ENCODE data around the gene CDC25C.
A peak's percentile ranks its signal among the peaks of the same experiment; 100 is the strongest.
"Not testable (repeated sequence)": the region's sequence is repeated elsewhere in the genome, so short reads cannot be mapped to it uniquely, and the experiment has no call there.

CDC25C gene

GRCh38 chr5:138334867-138335447 is 3.4 kb upstream of the CDC25C start:
- Histone ChIP-seq H3K4me2 (no peak overlapping the region), H3K36me3 (peaks cover 0 to 2% (median 0%) of the 10 kb centered on the region in 11 experiments; a peak in 4 of 22 replicates), H3K4me1 (peaks cover 28 to 47% (median 40%) of the 10 kb centered on the region in 10 experiments), H3K9ac (no peak overlapping the region), H3K27ac (no peak overlapping the region), H3K27me3 (no peaks in the 10 kb centered on the region), H3K4me3 (no peak overlapping the region), H4K20me1 (peaks cover 4 to 16% (median 13%) of the 10 kb centered on the region in 11 experiments; a peak in 17 of 22 replicates), H3K9me3 (replicated peaks in 1 of 11) (no peaks in the 10 kb centered on the region)
- no peak for TF ChIP-seq Cebpa-rat (IDR thresholded peaks at IDR 0.05)

DNA sequence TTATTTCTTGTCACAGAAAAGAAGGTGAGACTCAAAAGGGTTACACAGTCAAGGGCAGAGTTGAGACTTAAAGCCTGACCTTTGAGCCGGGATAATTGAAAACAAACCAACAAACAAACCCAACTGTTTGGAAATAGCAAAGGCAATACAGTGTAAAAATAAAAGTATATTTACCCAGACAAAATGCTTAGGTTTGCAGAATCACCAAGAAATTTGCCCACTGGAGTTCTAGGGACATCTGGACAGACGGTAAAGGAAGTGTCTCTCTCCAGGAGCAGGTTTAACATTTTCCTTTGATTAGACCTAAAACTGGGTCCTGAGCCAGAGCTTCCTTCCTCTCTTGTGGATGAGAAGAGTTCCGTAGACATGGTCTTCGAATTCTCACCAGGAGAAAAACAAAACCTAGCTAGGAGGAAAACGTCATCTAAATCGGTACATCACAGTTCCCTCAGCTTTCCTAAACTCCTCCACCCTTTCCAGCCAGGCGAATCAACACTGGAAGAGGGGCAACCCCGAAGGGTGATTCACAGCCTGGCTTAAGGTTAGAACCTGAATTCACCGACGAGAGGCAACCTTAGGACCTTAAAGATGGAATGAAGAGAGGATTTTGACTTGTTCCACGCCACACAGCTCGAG is 673 bp downstream of the CDC25C start:
- H3K36me3 ChIP-seq: peaks cover 0 to 32% (median 15%) of the 10 kb centered on the region in 11 experiments; a peak in 17 of 22 replicates
- H4K20me1 ChIP-seq: no peaks in the 10 kb centered on the region
- peak overlapping the region; percentile 56 to 93 (median 83); a peak in 21 of 22 replicates for H3K9ac ChIP-seq
- peak overlapping the region; percentile 81 to 98 (median 92) for H3K4me2 ChIP-seq
- H3K4me1 ChIP-seq: peaks cover 19 to 27% (median 22%) of the 10 kb centered on the region in 10 experiments
- no peaks in the 10 kb centered on the region for H3K9me3 ChIP-seq (replicated peaks in 1 of 11)
- peak overlapping the region in 10 of 11 experiments; percentile 12 to 92 (median 78); a peak in 18 of 22 replicates for H3K27ac ChIP-seq
- TF ChIP-seq Cebpa-rat (IDR thresholded peaks at IDR 0.05): no peak
- no peaks in the 10 kb centered on the region for H3K27me3 ChIP-seq
- peak overlapping the region; percentile 58 to 88 (median 72) for H3K4me3 ChIP-seq

GRCh38 chr5:138318211-138318610 is 13.4 kb downstream of the CDC25C start:
- H3K36me3 ChIP-seq: peaks cover 0 to 68% (median 47%) of the 10 kb centered on the region in 11 experiments; a peak in 20 of 22 replicates
- not testable (repeated sequence) for H3K9ac ChIP-seq; H3K4me3 ChIP-seq; H3K9me3 ChIP-seq (replicated peaks in 1 of 11); H4K20me1 ChIP-seq; H3K27ac ChIP-seq; H3K27me3 ChIP-seq; H3K4me2 ChIP-seq; H3K4me1 ChIP-seq

DNA sequence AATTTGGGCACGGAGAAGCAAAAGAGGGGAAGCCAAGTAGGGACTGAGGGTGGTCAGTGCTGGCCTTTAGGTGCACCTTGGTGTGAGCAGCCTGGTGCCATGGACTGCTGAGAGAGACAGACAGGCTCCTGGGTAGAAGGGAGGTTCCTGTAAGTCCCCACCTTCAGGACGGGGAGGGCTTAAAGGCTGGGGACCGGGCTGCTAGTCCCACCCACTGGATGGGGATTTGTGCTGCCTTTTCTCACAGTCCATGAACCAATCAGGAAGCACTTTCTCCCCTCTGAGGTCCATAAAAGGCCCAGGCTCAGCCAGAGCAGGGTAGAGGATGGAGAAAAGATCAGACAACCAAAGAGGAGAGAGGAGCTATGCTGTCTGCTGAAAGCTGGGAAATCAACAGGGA is 15.2 kb downstream of the CDC25C start:
- no peaks in the 10 kb centered on the region for H4K20me1 ChIP-seq
- no peaks in the 10 kb centered on the region for H3K4me1 ChIP-seq
- no peak for TF ChIP-seq Cebpa-rat (IDR thresholded peaks at IDR 0.05)
- H3K4me3 ChIP-seq: no peak overlapping the region
- peaks cover 0 to 75% (median 62%) of the 10 kb centered on the region in 11 experiments; a peak in 20 of 22 replicates for H3K36me3 ChIP-seq
- no peaks in the 10 kb centered on the region for H3K27me3 ChIP-seq
- H3K4me2 ChIP-seq: no peak overlapping the region
- no peak overlapping the region for H3K9ac ChIP-seq
- no peaks in the 10 kb centered on the region for H3K9me3 ChIP-seq (replicated peaks in 1 of 11)
- no peak overlapping the region for H3K27ac ChIP-seq

DNA sequence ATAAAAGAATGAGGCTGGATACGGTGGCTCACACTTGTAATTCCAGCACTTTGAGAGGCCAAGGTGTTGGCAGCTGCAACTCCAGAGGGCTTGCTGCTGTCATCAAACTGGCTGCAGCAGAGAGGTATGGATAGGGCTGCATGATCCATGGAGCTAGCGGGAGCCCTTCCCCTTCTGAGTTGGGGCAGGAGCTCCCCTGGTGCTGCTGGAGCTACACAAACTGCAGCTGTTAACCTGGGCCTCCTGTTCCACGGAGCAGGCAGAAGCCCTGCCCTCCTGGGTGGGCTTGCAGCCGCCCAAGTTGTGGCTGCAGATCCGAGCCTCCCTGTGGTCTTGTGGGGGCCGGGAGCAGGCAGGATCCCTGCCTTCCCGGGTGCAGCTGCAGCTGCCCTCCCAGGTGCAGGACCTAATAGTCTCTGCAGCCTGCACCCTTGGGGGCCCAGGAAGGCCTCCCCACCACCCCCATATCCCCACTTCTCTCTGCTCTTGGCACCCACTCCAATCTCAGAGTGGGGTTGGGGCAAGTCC is 15.8 kb downstream of the CDC25C start:
- 0 out of 22 replicates have a peak overlapping the region, but pooled peaks of 1 of the 11 experiments have one; percentile 23 for H3K9ac ChIP-seq
- H4K20me1 ChIP-seq: no peaks in the 10 kb centered on the region
- no peak overlapping the region for H3K4me2 ChIP-seq
- no peaks in the 10 kb centered on the region for H3K9me3 ChIP-seq (replicated peaks in 1 of 11)
- peaks cover 0 to 79% (median 65%) of the 10 kb centered on the region in 11 experiments; a peak in 20 of 22 replicates for H3K36me3 ChIP-seq
- H3K4me1 ChIP-seq: no peaks in the 10 kb centered on the region
- H3K27ac ChIP-seq: no peak overlapping the region
- H3K4me3 ChIP-seq: no peak overlapping the region
- no peak for TF ChIP-seq Cebpa-rat (IDR thresholded peaks at IDR 0.05)
- no peaks in the 10 kb centered on the region for H3K27me3 ChIP-seq

DNA sequence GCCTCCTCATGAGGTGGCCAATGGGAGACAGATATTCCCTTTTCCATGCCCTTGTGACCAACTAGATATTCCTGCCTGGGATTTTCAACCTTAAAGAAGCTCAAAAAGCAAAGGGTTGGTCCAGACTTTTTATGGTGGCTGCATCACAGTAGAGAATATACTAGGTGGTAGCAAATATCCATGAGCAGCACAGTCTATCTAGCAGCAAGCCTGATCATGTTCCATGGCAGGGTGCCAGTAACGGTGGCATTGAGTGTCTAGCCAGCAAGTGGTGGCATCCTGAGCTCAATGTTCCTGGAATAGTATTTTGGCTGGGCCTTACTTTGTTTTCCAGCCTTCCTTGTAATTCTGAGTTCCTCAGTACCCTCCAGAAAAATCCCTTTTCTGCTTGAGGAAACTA is 25.8 kb downstream of the CDC25C start:
- H3K9me3 ChIP-seq (replicated peaks in 1 of 11): no peaks in the 10 kb centered on the region
- peaks cover 0 to 56% (median 15%) of the 10 kb centered on the region in 11 experiments; a peak in 9 of 22 replicates for H3K36me3 ChIP-seq
- H3K4me3 ChIP-seq: no peak overlapping the region
- no peak overlapping the region for H3K4me2 ChIP-seq
- H4K20me1 ChIP-seq: no peaks in the 10 kb centered on the region
- H3K9ac ChIP-seq: no peak overlapping the region
- H3K27ac ChIP-seq: no peak overlapping the region
- no peaks in the 10 kb centered on the region for H3K27me3 ChIP-seq
- no peak for TF ChIP-seq Cebpa-rat (IDR thresholded peaks at IDR 0.05)
- no peaks in the 10 kb centered on the region for H3K4me1 ChIP-seq

- Histone ChIP-seq H3K4me3 (no peak overlapping the region), H3K4me2 (no peak overlapping the region), H3K9me3 (replicated peaks in 1 of 11) (no peaks in the 10 kb centered on the region), H3K4me1 (no peaks in the 10 kb centered on the region), H3K27ac (no peak overlapping the region), H3K36me3 (peaks cover 0 to 42% (median 10%) of the 10 kb centered on the region in 11 experiments; a peak in 8 of 22 replicates), H4K20me1 (no peaks in the 10 kb centered on the region; a peak in 1 of 22 replicates), H3K27me3 (no peaks in the 10 kb centered on the region), H3K9ac (no peak overlapping the region)
- TF ChIP-seq Cebpa-rat (IDR thresholded peaks at IDR 0.05): no peak
Observed at GRCh38 chr5:138303372-138303771, 28.2 kb downstream of the CDC25C start.

DNA sequence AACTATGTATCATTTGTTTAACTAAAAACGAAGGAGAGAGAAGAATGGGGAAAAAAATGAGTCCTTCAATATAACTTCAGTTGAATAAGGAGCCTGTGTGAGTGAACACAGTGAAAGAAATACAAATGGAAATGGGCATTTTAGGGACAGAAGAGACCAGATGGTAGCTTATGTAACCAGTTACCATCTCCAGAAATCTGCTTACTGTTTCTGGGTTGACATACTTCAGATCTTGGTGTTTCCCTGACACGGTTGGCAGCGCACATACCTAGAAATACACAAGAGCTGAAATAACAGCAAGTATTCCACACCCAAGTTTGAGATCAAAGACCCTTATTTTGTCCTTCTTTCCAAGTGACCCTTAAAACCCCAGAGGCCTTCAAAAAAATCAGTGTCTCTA is 42.3 kb downstream of the CDC25C start:
- Histone ChIP-seq H3K4me2 (no peak overlapping the region), H3K27ac (no peak overlapping the region), H3K9ac (no peak overlapping the region), H3K36me3 (peaks cover 0 to 90% (median 57%) of the 10 kb centered on the region in 11 experiments; a peak in 20 of 22 replicates), H3K4me3 (no peak overlapping the region), H4K20me1 (no peaks in the 10 kb centered on the region), H3K27me3 (no peaks in the 10 kb centered on the region), H3K9me3 (replicated peaks in 1 of 11) (no peaks in the 10 kb centered on the region), H3K4me1 (peaks cover 0 to 16% (median 6%) of the 10 kb centered on the region in 10 experiments; a peak in 11 of 20 replicates)
- no peak for TF ChIP-seq Cebpa-rat (IDR thresholded peaks at IDR 0.05)

GRCh38 chr5:138287246-138287645 is 44.4 kb downstream of the CDC25C start:
- no peak for TF ChIP-seq Cebpa-rat (IDR thresholded peaks at IDR 0.05)
- peak overlapping the region in 2 of 11 experiments; percentile 33 to 42; a peak in 3 of 22 replicates for H3K27ac ChIP-seq

More at GRCh38 chr5:138287246-138287645, 44.4 kb downstream of the CDC25C start:
- no peak overlapping the region for H3K9ac ChIP-seq
- H3K27me3 ChIP-seq: no peaks in the 10 kb centered on the region
- no peaks in the 10 kb centered on the region for H3K9me3 ChIP-seq (replicated peaks in 1 of 11)
- H4K20me1 ChIP-seq: no peaks in the 10 kb centered on the region
- H3K4me3 ChIP-seq: no peak overlapping the region
- H3K36me3 ChIP-seq: peaks cover 0 to 78% (median 61%) of the 10 kb centered on the region in 11 experiments; a peak in 20 of 22 replicates
- H3K4me2 ChIP-seq: peak overlapping the region in 5 of 11 experiments; percentile 21 to 57 (median 35); a peak in 9 of 22 replicates
- peaks cover 0 to 16% (median 6%) of the 10 kb centered on the region in 10 experiments; a peak in 11 of 20 replicates for H3K4me1 ChIP-seq

All from BLaER1 treated with 17β-estradiol and CSF1 and Interleukin-3, amounts not matched to agents 10 nM and 100 nM (cell line).